D341Med (cell line): ENCODE measurements around the gene DSTN.
A peak's percentile ranks its signal among the peaks of the same experiment; 100 is the strongest.

Source experiments
- DNase-seq: peaks from one replicate; pipeline ENCODE4 v3.0.0; 2012; ENCODE audit warnings: low spot score

The DSTN gene

DNA sequence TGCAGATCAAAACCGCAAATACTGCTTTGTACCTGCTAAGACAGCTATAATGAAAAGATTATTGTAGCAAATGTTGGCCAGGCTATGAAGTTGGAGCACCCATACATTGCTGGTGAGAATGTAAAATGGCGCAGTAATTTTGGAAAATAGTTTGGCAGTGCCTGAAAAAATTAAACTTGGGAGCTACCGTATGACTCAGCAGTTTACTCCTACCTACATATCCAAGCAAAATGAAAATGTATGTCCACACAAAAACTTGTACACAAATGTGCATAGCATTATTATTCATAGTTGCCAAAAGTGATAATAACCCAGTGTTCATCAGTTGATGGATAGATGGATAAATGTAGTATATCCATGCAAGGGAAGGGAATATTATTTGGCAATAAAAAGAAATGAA is 13.3 kb downstream of the DSTN start:
- DNase-seq = no peak

DNA sequence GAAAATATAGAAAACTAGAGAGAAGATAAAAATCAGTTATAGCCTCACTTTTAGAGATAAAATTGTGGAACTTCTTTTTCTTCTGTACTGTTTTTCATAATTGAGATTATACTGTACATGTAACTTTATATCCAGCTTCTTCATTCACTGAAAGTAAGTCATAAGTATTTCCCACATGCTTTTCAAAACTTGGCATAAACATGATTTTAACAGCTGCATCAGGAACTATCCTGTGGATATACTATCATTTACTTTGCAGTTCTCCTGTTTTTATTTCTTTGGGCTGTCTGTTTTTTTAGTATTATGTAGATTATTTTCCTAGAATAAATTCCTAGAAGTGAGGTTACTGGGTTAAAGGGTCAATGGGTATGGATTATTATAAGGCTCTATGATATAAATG is 14.8 kb downstream of the DSTN start:
- no peak for DNase-seq

DNA sequence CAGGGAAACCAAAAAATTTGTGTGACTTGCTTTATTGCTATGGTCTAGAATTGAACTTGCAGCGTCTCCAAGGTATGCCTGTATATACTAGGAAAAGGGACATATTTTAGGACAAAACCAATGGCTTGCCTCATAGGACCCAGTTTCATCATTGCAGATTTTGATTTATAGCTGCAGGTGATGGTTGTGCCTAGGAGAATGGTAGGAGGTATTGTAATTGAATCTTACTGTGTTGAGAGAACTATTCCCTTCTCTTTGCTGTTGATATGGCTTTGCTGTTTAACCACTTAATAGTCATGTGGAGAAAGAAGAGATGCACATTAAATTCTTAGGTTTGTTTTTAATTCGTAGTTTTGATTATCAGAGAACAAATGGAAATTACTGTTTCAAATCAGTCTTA is 16.4 kb downstream of the DSTN start:
- no peak for DNase-seq

DNA sequence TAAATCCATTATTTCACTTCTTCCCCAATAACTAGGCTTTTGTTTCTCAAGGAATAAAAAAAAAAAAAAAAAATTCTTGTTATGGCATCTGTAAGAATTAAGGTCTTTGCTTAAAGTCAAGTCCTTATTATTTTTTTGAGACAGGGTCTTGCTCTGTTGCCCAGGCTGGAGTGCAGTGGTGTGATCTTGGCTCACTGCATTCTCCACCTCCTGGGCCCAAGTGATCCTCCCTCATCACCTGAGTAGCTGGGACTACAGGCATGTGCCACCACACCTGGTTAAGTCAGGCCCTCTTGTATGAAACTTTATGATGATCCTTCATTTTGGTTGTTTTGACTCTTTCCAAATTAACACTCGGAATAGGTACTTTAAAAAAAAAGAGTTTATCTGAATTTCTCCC is 17.3 kb downstream of the DSTN start:
- no peak for DNase-seq

DNA sequence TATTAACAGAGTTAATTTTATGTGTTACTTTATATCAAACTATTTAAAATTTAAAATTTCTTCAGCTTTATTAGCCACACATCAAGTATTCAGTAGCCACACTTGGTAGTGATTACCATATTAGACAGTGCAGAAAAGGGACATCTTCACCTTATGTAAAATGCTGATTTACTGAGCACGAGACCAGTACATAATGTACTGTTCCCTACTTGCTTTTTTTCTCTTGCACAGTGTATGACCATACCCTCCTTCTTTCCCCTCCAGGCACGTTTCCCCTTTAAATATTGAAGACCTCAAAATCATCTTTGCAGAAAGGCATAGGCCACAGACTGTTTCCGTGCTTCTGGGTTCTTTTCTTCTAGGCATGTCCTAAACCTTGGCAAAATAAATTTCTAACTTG is 17.9 kb downstream of the DSTN start:
- DNase-seq = no peak

DNA sequence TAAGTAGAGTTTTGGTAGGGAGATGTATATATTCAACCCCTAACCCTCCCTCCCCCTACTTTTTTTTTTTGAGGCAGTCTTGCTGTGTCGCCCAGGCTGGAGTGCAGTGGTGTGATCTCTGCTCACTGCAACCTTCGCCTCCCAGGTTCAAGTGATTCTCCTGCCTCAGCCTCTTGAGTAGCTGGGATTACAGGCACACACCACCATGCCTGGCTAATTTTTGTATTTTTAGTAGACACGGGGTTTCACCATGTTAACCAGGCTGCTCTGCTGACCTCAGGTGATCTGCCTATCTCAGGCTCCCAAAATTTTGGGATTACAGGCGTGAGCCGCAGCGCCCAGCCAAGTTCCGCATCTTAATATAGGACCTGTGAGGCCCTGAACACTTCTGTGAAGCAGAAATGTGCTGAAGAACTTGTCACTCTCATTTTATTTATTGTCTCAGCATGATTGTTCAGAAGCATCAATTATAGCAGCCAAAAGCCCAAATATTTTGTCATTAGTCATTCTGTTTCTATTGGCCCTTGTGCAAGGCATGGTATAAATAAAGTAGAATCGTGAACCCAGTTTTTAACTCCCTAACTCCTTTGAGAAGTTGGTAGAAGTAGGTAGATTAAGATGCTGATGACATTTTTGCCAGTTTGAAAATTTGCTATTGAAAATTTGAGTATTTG is 19.4 kb downstream of the DSTN start:
- no peak for DNase-seq

DNA sequence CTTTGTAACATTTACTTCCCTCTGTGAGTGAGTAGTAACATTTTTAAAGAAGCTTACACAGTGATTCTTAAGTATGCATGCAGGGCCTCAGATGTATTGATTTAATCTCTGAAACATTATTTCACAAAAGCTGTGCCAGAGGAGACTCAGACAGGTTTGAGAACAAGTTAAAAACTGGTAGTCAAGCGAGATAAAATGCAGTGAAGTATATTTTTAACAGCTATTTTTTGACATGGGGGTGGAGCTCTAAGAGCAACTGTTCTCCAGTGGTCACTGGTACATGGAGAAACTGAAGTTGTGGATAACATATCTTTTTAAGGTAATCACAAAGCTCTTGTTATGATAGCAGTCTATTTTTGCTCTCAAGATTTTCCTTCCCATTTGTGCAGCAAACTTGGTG is 20.4 kb downstream of the DSTN start:
- DNase-seq = no peak

DNA sequence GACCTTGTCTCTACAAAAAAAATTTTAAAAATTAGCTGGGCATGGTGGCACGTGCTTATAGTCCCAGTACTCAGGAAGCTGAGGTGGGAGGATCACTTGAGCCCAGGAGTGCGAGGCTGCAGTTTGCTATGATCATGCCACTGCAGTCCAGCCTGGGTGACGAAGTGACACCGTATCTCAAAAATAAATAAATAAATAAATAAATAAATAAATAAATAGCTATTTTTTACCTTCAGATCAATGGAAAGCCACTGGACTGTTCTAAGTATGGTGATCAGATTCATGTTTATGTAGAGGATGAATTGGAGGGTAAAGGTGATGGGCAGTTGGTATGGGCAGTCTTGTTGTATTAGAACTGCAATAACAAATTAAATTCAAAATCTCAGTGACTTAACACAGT is 24.0 kb downstream of the DSTN start:
- no peak for DNase-seq

DNA sequence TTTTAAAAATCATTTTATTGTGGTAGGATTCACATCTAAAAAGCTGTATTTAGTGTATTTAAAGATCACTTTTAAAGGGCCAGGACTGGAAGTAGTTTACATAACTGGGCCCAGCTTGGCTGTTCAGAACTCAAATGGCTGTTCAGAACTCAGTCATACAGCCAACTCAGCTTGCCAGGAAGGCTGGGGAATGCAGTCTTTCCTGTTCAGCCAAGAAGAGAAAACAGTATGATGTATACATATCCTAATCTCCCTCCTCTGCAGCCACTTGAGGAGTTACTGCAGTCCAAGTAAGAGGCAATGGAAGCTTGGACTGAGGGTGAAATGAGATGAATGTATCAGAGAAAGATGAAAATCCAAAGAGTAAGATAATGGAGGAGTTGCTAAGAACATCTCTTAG is 24.6 kb downstream of the DSTN start:
- DNase-seq = no peak

DNA sequence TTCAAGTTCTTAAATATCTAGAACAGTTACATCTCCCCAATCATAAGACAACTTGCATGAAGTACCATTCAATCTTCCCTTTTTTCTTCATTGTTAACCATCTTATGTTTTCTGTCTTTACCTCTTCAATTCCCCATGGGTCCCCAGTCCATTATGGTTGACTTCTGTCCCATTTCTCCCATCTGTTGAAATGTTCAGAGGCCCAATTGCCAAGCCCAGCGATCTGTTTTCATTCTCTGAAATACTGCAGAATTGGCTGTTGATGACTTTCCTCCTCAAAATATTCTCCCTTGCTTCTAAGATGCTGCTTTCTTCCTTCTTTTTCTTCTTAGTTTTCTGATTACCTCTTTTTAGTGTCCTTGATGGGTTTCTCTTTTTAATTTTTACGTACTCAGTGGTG is 26.0 kb downstream of the DSTN start:
- DNase-seq = no peak

DNA sequence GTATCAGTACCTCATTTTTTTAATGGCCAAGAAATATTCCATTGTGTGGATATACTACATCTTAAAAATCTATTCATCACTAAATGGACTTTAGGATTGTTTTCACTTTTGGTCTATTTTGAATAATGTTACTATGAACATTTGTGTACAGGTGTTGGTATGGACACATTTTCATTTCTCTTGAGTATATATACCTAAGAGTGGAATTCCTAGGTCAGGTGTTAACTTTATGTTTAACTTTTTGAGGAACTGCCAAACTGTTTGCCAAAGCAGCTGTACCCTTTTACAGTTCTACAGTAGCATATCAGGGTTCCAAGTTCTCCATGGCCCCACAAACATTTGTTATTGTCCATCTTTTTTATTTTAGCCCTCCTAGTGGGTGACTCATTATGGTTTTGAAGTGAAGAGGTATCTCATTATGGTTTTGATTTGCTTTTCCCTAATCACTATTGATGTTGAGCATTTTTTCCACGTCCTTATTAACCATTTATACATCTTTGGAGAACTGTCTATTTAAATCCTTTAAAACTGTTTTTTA is 28.2 kb downstream of the DSTN start:
- DNase-seq = no peak

DNA sequence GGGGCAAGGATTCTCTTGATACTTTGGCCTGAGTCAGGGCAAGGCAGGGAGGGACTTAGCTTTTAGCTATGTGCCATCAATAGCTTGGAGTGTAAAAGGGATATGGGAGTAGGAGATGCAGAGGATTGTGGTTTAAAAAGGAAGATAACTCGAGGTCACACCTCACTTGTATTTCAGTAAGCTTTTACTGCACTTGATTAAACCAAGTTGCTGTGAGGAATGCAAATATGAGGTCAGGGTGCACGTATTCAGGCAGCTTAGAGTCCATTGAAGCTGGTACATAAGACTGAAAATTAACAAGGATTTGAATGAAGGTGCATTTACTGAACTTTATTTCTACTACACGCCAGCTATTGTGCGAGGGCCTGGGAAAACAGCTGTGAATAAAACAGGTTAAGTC is 32.1 kb downstream of the DSTN start:
- no peak for DNase-seq

DNA sequence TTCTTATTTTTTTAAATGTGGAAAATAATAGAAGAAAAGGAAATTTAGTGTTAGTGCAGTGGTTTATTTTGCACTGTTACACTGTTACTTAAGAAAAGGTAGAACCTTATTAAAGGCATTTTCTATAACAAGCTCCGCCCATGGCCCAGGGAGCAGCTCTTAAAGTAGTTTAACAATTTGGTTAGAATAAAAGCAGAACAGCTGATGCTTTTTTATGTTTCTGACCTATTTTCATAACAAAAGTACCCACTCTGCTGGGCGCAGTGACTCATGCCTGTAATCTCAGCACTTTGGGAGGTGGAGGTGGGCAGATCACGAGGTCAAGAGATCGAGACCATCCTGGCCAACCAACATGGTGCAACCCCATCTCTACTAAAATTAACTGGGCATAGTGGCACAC is 32.6 kb downstream of the DSTN start:
- DNase-seq = no peak

DNA sequence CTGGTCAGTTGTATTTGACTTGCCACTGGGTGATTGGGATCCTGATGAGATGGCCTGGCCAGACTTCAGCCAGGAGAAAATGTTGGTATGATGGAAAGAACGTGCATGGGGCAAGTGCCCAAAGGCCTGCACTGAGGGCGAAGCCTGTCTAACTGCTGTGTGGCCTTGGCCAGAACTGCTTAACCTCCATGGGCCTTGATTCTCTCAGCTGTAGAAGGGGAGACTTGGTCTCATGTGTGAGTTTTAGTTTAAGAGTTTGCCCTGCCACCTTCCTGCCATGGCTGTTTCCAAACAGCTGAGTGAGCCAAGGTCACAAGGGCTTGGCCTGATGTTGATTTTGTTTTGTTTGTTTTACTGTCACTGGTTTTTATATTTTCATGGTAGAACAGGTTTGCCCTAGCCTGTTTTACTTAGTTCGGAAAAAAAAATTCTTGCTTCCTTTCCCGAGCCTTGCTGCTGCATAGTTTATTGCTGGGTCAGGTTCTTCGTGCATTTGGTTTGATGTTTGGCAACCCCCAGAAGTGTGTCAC is 35.3 kb downstream of the DSTN start:
- no peak for DNase-seq

DNA sequence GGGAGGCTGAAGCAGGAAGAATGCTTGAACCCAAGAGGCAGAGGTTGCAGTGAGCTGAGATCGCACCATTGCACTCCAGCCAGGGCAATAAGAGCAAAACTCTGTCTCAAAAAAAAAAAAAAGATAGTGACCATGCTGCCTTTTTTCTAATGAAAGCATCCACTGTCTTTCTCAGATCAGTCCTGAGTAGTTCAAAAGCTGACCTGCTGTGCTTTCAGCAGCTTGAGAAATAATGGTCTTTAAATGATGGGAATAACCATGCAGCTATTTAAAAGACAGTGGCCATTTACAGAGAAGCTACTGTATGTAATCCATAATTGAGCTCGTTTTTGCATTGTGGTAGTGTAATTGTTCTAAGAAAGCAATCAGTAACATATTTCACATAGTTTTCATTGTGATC is 36.1 kb downstream of the DSTN start:
- DNase-seq = no peak

DNA sequence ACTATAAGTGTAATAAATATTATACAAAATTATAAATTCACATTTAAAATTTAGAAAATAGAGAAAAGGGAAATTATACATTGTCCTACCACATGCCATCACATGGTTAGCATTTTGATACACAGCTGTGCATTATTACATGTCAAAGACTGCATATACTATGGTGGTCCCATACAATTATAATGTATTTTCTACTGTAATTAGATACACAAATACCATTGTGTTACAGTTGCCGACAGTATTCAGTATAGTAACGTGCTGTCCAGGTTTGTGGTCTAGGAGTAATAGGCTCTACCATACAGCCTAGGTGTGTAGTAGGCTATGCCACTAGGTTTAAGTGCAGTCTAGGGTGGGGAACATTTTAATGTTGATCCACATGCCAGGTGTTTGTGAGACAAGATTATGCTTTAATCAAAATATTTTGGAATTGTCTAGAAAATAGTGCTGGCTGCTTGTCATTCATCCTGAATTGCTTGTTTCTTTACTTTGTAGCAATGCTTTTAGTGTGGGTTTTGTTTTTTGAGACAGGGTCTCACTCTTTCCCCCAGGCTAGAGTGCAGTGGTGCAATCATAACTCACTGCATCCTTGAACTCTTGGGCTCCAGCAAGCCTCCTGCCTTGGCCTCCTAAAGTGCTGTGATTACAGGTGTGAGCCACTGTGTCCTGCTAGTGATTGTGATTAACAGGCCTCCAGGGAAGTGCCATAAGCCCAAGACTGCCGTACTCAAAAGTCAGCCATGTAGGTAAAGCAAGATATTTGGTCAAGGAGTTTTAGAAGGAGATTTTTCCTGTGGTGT is 39.0 kb downstream of the DSTN start:
- DNase-seq = no peak

DNA sequence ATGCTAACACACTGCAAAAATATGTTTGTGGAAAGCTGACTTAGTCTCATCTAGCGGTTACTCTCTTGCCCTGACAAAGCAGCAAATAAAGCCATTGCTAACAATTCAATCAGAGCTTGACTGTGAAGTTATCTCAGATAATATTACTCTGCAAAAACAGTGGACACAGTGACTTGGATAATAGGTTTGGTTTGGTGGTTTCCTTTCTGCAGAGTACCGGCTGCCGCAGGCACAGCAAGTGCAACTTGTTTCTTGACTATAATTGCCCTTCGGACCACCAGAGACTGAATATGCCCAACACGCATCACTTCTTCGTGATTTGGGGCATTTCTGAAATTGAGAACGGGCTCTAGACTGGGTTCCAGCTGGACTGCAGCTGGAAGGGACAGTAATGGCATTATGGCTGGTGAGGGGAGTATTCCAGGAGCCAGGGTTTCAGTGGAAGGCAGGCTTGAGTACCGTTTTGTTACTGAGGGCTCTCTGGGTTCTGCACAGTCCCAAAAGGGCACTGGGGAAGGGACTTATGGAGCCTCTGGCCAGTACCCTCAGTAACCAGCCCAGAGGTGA is 40.0 kb downstream of the DSTN start:
- DNase-seq = no peak

DNA sequence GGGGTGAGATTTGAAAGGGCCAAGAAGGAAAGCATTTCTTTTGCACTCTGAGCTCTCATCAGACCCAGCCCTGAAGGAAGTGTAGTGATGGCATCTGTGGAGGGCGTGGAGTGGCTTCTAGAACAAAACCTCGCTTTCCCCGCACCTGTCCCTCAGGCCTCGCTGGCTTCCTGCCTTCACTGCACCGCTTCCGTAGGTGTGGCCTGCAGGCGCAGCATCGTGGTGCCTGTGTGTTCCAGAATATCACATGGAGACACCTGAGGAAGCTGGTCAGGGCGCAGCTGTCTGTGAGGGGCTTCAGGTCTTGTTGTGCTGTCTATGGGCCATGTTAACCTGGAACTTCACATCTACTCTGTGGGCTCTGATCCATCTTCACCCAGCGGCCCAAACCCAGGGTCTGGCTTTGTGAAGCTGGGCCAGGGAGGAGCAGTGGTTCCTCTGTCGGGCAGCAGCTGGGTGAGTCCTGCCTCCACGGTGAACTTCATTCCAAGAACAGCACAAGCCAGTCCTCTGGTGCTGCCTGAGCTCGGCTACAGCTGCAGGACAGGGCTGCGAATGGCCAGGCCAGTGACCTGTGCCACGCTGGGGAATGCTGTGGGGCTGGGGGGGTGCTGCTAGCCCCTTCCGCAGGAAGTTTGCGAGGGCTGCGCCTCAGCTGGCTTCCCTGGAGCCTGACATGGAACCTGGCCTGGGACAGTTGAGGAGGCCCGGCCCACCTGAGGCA is 40.9 kb downstream of the DSTN start:
- peak; percentile 19 for DNase-seq

DNA sequence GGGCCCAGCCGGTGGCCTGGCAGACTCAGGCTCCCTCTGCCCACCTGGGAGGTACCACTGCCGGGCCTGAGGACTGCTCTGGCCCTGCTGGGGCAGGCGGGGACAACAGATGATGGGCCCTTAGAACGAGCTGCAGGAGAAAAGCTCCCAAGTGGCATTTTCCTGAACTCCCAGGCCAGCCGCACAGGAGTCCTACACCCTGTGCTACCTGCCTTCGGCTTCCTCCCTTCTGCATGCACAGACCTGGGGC is 41.3 kb downstream of the DSTN start:
- DNase-seq = peak; percentile 53

DNA sequence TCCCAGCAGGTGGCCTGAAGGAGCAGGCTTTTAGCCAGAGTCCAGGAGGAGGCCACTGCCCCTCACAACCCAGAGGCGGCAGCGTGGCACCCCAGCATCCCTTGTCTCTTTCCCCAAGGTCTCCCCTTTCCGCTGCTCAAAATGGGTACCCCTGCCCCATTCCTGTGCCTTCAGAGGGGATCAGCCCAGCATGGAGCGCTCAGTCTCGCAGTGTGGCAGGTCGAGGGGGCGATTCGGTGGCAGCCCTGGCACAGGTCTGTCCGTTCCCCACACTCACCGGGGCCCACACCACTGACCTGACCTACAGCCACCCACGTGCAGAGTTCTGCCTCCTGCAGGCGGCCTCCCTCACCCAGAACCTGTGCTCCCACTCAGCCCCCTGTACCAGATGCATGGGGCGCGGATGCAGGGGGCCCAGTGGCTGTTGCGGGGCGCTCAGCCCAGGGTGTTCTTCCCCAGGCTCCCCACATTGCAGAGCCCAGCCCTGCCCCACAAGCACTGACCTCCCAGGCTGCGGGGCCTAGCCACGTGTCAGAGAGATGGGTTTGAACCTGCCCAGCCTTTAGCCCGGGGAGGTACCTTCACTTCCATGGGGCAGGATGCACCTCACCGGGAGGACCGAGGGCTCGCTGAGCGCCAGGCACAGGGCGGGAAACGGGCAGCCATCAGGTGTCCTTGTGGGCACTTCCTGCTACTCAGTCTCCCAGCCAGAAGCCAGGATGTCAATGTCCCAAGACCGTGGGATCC is 41.8 kb downstream of the DSTN start:
- DNase-seq = no peak

DNA sequence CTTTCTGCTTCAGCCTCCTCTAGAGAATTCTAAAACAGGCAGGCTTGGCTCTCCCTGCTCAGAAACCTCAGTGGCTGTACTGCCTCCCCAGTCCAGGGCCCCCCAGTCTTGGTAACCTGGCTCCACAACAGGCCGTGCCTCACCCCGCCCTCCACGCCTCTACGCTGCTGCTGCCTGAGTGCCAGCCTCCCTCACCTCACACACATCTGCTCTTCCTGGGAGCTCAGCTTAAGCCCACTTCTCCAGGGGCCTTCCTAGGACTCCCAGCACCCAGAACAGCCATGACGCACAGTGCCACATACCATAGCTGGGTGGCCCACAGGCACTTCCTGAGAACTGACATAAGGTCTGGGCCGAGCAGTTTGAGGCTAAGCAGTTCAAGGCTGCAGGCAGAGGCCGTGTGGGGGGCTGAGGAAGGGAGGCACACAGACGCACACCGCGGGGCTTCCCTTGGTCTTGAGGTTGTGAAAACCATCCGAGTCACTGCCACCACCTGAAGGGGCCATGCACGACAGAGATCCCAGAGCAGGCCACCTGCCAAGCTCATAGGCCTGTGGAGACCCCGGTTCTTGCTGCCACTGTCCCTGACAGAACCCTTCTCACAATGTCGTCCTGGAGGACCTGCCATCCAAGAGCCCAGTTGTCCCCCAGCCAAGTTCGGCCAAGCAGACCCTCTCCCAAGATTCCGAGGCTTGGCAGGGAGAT is 42.6 kb downstream of the DSTN start:
- peak; percentile 35 for DNase-seq

DNA sequence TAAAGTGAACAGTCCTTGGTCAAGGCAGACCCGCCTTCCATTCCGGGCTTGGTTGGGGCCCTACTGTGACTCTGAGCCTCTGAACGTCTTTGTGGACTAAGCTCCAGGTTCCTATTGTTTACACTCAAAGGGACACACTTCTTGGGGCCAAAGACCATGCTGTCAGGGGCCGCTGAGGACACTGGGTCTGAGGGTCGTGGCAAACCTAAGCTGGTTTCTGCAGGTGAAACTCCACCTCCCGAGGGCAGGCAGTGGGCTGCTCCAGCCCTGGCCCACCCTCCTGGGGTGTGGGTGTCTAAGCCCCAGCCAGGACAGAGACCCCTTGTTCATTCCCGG is 43.1 kb downstream of the DSTN start:
- peak; percentile 26 for DNase-seq
